ENCODE data around the gene KCTD1. TPM values are rescaled to one million over a fixed set of nuclear protein-coding genes. Genes with fewer than 3 reads are reported as not detected.

KCTD1 gene
- total and polyA plus RNA-seq, 2 of the 8 experiments (the other 6 are each of a cell fraction or from before 2014, with no cell fraction given) = 7.7 to 14.0 TPM

GRCh38 chr18:26443853-26444252 lies 104.5 kb downstream of the KCTD1 start (continued):
- TF ChIP-seq CHD7 (IDR thresholded peaks at IDR 0.05; ENCODE audit: insufficient replicate concordance, low read length) (no peak), CBX5 (IDR thresholded peaks at IDR 0.05; ENCODE audit: low read depth, low read length) (no peak)

All from H1 (cell line).